ENCODE results near the gene DLL1.

GRCh38 chr6:170263410-170263809 is 27.5 kb downstream of the DLL1 start:
- TF ChIP-seq CTCF (IDR thresholded peaks at IDR 0.05; ENCODE audit: low read length) (no peak), EZH2 (IDR thresholded peaks at IDR 0.05; ENCODE audit: borderline replicate concordance, low read length) (no peak)
